Stimulated activated CD4-positive, alpha-beta T cell treated with anti-CD3 and anti-CD28 coated beads, Interleukin-4, amount 100 ng/mL, for 24 hours (primary cell): ENCODE results near the gene RNF182.
"Not testable (repeated sequence)": the region's sequence is repeated elsewhere in the genome, so short reads cannot be mapped to it uniquely, and the experiment has no call there.

ENCODE experiments used
- DNase-seq: peaks from one replicate; pipeline ENCODE4 v3.0.0-alpha.2; 2020

RNF182 gene

DNA sequence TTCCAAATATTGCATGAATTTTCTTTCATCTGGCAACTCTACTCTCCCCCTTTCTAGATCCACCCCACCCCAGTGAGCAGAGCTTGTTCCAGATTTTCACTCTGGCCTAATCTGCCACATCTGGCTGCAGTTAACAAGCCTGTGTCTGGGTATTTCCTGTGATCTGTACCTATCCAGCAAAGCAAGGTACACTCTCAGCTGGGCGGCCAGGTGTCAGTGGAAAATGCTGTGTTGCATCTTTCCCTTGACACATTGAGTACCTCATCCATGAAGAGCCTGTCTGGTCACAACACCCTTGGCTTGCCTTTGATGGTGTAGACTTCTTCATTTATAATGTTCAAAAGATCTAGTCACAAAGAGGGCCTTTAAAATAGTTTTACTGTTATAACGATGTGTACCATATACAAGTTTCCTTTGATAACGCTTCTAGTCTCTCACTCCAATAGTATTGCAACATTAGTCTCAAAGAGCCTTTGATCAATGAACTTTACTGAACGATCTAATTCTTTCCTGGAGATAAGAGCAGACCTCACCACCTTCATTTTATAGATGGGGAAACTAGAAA lies 6.0 kb upstream of the RNF182 start:
- no peak for DNase-seq

DNA sequence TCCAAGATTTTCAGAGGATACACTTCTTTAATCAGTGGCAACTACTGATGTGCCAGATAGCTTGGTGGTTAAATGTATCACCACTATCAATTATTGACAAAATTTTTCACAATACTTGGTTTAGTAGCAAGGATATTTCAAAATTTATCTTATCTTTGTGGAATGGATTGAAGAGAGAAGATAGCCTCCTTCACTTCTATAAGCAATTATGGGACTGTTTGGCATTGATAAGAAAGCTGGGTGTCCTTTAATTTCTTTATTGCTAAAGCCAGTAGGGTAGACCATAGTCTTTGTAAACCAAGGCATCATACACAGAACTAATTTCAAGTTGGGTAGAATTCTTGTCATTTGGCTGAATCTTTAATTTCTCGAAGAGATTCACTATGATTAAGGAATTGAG lies 4.9 kb upstream of the RNF182 start:
- DNase-seq, result no peak

DNA sequence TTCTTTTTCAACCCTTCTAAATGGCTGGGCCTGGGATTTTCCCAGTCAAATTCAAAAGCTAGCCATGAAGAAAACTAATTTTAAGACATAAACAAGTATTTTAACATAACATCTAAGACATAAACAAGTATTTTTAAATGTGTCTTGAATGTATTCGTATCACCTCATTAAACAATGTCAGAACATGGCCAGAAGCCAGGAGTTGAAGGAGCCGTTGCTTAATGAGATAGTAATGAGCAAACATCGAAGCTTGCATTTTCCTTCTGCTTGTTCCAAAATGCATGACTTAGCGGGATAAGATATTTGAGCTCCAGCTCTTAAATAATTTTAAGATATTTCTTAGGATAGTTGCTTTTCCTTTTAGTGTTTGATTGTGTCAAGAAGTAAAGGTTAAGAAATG lies 4.2 kb upstream of the RNF182 start:
- DNase-seq, result no peak

DNA sequence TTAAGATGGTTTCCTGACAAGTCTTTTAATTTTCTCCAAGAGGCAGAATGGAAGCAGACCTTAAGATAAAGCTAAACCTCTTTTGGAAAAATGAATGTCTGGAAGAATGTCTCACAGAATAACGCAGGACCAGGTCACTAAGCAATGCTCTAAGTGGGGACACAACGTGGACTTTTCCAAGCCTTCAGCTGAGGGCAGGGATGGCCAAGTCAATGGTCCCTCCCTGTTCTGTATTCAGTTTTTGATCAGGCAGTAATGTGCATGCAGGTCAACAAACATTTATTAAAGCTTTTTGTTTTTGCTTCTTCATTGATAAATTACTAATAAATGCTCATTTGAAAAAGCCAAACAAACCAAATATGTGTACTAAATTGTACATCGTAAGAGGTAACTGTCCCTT lies 2.0 kb upstream of the RNF182 start:
- no peak for DNase-seq

DNA sequence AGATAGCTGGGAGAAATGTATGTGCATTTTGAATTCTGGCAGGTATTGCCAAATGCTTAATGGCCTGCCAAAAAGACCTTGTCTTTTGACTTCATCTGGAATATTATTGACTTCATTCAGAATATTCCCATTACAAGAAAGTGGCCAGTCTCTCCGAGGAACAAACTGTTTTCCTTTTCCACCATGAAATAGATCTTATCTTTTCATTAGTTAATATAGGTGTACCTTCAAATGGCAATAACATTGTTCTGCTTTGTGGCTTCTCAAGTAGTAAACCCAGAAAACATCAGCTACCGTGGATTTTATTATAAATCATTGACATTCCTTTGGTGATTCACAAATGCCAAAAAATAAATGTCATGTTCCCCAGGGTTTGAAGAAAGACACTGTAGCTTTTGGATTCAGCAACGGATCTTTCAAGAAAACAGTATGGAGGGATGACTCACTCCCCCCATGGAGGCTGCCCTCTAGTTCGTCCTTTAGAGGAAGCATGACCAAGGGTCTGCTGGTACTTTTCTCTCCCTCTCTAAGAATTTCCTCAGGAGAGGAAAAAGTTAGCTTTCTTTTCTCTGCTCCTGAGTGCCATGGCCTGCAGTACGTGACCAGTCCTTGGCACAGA lies 1.1 kb upstream of the RNF182 start:
- no peak for DNase-seq

DNA sequence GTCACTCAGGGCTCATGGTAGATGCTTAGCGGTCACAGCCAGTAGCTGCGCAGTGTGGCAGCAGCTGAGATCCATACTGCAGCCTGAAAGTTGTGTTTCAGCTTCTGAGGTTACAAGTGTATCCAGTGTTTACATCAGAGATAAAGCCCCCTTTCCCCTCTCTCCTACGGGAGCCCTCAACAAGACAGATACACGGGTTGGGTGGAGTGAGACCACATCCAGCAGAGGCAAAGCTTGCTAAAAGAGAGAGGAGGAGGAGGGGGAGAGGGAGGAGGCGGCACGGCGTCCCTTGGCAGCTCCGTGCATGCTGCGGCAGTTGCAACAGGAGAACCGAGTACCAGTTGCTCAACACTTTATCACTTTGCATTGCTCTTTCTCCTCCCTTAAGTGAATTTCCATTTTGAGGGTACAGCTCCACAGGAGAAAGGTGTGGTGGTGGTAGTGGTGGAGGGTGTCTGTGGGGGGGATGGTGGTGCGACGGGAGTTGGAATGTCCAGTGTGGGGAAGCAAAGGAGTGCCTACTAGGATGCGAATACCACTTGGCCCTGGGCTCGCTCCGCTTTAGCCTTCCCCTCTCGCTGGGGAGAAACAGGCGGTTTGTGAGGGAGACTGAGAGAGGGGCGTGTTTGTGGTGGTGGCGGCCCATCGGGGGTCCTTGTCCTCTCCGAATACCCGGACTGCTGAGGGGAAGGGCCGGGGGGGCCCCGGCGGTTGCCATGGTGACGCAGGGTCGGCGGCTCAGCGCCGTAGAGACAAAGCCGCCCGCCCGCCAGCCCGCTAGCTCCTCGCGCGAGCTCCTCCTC lies 405 bp upstream of the RNF182 start:
- DNase-seq, result peak; percentile 38

DNA sequence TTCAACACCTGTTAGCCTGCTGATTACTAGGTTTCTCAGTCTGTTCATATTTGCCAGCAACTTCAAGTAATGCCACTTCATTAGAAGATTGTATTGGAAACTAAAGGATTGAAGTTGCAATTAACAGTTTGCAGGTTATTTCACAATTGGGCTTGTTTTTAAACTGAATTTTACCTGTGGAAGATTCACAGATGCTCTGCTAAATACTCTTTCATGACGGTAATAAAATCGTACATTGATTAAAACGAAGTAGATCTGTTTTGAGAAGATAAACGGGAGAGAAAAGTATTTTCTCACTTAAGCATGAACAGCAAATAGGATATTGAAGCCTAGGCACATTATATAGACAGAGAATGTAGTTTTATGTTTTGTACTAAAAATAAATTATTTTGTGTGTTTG lies 1.6 kb downstream of the RNF182 start:
- no peak for DNase-seq

DNA sequence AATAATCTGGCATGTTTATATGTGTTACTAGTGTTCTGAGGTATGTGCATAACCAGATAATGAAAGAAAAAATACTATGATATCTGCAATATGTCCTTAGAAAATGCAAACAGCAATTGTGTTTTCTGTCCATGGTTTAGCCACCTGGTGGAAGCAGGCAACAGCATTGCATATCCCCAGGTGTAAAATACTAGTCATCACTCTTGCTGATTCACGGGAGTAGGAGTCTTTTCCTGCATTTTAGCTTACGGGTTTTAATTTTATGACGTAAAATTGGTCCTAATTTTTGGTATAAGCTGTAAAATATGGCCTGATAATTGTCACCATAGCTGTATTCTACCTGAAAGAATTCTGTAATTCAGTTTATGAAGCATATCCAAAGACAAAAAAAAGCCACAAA lies 2.5 kb downstream of the RNF182 start:
- DNase-seq, result no peak

DNA sequence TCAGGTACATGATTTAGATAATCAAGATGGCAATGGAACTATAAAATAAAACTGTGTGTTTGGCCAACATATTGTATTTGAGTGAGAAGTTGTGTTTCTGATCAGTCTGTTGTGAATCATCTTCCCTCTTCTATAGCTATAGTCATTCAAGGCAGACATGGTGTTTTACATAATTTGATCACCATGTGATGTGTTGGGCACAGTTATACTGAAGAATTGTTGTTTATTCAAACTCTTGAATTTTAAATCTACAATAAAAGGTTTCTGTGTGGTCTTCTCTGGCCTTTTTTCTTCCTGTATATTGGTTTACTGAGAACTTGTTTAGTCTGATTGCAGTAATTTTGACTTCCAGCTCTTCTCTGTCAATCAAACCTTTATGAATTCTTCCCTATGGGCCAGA lies 4.4 kb downstream of the RNF182 start:
- no peak for DNase-seq

DNA sequence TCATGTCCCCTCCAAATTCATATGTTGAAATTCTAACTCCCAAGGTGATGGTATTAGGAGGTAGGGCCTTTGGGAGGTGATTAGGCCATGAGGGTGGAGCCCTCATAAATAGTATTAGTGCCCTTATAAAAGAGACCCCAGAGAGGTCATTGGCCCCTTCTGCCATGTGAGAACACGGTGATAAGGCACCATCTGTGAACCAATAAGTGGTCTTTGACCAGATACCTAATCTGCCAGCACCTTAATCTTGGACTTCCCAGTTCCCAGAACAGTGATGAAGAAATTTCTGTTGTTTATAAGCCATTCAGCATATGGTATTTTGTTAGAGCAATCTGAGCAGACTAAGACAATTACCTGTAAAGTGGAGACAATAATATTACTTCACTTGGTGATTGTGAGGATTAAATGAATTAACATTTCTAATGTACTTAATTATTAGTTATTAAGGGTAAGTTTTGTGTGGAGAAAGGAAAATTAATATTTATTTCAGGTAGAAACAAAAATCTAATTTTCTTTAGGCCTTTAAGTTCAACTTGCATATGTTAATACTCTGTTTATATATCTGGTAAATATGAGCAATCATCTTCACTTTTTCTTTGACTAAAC lies 7.1 kb downstream of the RNF182 start:
- no peak for DNase-seq

DNA sequence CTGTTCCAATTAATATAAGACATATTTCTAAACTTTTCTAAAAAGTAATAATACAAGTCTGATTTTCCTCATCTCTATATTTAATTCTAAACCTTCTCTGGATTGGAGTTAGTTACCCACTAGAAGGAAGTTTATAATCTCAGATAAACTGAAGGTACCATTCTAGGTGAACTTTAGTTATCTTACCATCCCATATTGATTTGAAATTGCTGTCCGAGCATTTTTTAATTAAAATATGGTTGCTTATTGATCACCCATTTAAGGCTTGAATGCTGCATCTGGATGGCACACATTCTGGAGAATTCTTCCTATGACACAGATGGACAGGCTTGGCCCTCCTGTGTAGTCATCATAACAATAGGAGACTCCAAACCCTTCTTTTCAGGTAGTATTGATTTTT lies 8.0 kb downstream of the RNF182 start:
- DNase-seq, result no peak

DNA sequence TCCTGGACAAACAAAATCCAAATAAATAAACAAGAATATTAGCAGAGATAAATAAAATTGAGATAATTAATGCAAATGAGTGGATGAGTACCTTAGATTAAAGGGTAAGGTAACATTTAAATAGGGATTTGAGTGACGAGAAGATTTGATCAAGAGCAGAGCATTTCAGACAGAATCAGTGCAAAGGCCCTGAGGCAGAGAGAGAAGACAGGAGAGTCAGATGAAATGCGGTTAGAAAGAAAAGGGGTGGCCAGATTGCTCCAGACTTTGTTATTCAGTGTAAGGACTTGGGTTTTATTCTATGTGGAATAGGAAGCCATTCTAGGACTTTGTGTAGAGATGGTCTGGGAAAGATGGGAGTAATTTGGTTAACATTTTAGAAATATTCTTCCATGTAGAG lies 10.0 kb downstream of the RNF182 start:
- no peak for DNase-seq

DNA sequence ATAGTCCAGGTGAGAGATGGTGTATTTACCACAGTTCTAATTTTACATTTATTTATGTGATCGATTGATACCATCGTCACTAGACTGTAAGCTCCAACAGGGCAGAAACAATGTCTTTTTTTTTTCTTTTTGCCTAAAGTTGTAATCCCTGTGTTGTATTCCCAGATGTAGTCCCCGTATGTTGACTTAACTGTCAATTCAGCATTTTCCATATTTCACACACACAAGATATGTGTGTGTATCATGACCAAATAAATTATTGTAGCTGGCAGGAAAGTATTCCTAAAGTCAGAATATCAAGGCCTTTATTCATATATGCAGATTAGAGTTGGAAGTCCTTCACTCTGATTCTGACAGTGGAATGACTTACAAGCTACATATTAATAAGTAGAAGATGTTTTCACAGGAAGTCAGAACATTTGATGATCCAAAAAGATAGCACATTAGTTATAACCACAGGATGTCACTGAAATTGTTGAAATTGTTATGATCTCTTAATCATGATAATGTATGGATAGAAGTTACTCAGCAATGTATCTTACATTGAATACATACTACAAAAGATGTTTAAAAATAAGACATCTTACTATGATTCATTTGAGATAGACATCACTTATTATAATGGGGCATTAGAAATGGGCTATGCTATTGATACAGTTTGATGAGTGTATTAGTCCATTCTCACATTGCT lies 10.6 kb downstream of the RNF182 start:
- no peak for DNase-seq

DNA sequence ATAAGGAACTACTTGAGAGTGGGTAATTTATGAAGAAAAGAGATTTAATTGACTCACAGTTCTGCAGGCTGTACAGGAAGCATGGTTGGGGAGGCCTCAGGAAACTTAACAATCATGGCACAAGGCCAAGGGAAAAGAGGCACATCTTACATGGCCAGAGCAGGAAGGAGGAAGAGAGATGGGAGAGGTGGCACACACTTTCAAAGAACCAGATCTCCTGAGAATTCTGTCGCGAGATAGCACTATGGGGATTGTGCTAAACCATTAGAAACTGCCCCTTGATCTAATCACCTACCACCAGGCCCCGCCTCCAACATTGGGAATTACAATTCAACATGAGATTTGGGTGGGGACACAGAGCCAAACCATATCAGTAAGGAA lies 11.1 kb downstream of the RNF182 start:
- not testable (repeated sequence) for DNase-seq

DNA sequence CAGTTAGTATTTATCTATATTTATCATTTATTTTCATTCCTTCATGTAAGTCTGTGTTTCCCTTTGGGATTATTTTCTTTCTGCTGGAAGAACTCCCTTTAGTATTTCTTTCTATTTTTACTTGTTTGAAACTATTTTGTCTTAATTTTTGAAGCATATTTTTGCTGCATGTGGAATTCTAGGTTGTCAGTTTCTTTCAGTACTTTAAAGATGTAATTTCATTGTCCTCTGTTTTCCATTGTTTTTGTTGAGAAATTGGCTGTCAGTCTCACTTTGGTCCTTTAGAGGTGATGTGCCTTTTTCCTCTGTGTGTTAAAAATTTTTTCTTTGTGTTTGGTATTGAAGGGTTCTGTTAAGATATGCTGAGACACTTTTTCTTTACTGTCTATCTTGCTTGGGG lies 17.1 kb downstream of the RNF182 start:
- DNase-seq, result no peak

DNA sequence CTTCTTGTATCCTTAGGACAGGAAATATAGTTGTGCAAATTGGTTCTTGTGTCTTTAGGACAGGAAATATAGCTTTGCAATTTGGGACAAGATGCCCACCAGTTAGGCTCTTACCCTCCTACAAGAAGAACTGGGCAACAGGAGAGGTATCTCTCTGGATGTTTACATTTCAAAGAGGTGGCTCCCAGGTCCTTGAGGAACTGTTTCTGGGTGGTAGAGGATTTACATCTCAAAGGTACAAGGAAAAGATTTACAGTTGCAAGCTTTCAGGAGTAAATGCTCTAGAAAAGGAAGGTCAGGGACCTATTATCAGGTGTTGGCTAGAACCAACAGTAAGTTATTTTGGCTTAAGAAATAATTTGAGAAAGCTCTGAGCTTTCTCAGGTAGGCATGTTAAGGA lies 19.2 kb downstream of the RNF182 start:
- no peak for DNase-seq

DNA sequence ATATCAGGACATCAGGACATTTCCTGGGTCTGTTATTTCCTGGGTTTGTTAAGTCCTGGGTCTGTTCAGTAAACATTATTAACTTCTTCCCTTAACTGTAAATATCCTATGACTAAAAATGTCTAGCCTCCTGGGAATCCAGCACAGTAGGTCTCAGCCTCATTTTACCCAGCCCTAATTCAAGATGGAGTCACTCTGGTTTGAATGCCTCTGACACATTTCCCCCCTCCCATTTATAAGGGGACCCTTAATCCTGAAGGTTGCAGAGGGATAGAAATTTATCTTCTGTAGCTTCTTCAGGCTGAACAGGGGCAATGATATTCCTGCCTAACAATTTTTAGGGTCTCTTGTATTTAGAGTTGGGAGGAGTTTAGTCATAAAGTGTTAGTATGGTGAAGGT lies 21.8 kb downstream of the RNF182 start:
- no peak for DNase-seq

DNA sequence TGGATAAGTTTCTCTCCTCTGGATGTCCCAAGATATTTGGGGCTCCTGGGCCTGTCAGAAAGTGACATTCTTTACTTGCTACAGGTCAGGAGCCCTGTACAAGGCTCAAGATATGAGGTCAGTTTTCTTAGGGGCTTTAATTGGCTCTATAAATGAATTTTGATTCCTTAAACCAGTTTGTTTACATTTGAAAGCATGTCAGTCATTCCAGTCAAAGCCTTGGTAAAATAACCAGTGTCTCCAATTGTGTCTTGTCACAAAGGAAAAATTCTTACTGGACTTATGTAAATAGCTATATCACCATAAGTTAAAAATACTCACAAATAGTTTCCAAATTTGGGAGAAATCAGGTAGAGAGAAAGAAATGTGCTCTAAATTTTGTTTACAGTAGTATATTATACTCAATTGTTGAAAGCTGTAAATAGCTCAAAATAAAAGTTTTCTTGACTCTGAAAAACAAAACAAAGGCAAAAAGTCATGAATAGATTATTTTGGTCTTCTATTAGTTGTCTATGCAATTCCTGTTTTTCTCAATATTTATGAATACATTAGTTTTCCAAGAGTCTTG lies 22.9 kb downstream of the RNF182 start:
- no peak for DNase-seq

DNA sequence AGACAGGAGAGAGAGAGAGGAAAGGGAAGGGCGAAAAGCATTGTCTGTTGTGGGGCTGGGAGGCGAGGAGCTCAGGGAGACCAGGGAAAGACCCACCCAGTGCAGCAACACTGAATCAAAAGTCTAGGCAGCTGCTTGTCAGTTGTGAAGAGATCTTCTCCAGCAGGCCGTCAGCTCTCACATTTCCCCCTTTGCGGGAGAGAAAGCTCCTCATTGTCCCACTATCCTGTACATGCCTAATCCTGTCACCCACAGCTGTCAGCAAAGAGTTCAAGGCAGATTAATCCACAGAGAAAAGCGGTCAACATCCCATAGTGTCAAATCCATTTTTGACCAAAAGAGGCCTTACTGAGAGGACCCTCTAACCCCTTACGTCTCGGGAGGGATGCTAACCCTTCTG lies 27.3 kb downstream of the RNF182 start:
- DNase-seq, result no peak

DNA sequence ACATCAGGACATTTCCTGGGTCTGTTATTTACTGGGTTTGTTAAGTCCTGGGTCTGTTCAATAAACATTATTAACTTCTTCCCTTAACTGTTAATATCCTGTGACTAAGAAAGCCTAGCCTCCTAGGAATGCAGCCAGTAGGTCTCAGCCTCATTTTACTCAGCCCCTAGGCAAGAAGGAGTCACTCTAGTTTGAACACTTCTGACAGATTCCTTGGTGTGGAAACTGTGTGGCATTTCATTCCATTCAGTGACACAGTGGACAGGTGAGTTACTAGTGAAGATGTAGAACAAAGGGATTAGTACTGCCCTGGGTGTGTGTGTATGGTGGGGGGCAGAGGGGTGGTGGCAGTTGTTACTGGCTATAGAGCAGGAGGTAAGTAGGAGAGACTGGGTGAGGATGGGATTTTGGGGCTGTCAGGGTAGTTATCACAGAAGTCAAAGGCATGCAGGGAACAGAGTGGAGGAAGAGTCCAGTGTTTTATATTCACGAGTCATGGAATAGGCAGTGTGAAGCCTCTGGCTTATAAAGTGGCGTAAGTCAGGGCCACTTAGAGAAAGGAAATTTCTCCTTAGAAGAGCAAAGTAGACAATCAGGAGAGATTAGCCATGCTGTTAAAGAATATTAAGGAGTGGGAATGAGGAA lies 28.4 kb downstream of the RNF182 start:
- no peak for DNase-seq

DNA sequence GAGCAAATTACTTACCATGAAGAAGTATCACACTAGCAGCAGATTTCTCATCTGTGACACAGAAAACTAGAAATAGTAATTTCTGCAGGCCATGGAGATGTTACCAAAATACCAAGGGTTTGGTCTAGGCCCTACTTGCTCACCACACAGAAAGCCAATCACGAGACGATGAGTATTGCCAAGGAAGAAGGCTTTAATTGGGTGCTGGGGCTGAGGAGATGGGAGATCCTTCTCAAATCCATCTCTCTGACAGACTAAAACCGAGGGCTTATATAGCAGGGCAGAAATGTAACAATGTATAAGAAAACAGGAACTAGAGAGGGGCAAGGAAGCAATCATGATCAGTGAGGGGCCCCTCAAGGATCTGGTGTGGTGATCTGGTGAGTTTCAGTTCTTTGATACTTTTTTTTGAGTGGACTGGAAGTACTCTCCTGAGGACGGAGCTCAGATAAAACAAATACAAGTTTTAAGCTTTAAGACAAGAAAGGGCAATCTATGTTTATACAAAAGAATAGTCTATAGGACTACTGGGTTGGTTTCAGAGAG lies 40.9 kb downstream of the RNF182 start:
- no peak for DNase-seq

DNA sequence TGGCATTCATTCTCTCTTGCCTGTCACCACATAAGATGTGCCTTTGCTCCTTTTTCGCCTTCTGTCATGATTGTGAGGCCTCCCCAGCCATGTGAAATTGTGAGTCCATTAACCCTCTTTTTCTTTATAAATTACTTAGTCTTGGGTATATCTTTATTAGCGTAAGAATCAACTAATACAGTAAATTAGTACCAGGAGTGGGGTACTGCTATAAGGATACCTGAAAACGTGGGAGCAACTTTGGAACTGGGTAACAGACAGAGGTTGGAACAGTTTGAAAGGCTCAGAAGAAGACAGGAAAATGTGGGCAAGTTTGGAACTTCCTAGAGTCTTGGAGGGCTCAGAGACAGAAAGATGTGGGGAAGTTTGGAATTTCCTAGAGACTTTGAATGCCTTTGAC lies 46.6 kb downstream of the RNF182 start:
- no peak for DNase-seq
